ENCODE measurements around the gene GUCY2D. TPM values are rescaled to one million over a fixed set of nuclear protein-coding genes. Genes with fewer than 3 reads are reported as not detected.

The GUCY2D gene
- total RNA-seq, 2 experiments from 2014 or later = not detected

DNA sequence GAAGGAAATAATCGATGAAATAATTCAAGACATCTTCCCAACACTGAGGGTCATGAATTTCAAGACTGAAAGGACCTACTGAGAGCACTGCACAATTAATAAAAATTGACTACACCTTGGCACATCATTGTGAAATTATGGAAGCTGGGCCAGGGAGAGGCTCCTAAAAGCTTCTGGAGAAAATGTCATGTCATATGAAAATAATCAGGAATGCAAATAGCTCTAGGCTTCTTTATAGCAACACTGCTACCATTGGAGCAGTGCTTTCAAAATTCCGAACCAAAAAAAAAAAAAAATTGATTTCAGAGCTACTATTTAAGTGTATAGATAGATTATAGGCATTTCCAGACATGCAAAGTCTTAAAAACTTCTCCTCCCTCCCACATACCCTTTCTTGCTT lies 30.0 kb downstream of the GUCY2D start:
- ChIA-PET CTCF (ENCODE audit: unreplicated experiment) (no interaction called here), POLR2A (no interaction called here)
- intact Hi-C loops (cut with micrococcal nuclease; ENCODE audit: unreplicated experiment) = no loop called here

DNA sequence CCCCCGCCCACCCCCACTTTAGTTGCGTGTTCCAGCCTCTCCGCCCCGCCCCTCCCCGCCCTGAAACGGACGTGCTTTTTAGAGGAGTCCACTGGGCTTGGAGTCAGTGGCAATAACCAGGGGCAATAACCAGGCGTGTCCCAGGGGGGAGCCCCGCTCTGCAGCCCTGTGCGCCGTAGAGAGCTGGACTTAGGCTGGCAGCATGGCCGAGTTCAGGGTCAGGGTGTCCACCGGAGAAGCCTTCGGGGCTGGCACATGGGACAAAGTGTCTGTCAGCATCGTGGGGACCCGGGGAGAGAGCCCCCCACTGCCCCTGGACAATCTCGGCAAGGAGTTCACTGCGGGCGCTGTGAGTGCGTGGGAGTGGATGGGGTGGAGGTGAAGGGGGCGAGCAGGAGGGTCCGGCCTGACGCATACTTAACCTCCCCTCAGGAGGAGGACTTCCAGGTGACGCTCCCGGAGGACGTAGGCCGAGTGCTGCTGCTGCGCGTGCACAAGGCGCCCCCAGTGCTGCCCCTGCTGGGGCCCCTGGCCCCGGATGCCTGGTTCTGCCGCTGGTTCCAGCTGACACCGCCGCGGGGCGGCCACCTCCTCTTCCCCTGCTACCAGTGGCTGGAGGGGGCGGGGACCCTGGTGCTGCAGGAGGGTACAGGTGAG lies 36.7 kb downstream of the GUCY2D start, which contains the start of gene ALOX15B:
Gene ALOX15B, plus strand, starts transcription at position 106 of the 657 bp plus-strand sequence. Its CDS starts 97 bp downstream, at position 203.
- no peak within 1 kb of the TSS for H2AFZ ChIP-seq (ENCODE audit: low read length)
- no peaks in the 10 kb centered on the region for H3K79me2 ChIP-seq (ENCODE audit: insufficient read depth, low read depth, low read length)
- H3K9me3 ChIP-seq (ENCODE audit: low read length) = no peaks in the 10 kb centered on the region
- BruUV-seq (replicated peaks) = no TSS peak
- no peak within 1 kb of the TSS for H3K4me3 ChIP-seq (ENCODE audit: low read depth, low read length, poor library complexity, severe bottlenecking)
- intact Hi-C loops (cut with micrococcal nuclease; ENCODE audit: unreplicated experiment) = no loop called here
- ChIA-PET CTCF (ENCODE audit: unreplicated experiment) (interaction anchor here (0.9 kb wide), 1 partner anchor 106 kb away, joined by 3 read pairs; no protein-coding TSS in a partner anchor), POLR2A (no interaction called here)
- DNase-seq (ENCODE audit: low spot score) = no peak
- H3K4me2 ChIP-seq (ENCODE audit: low read length) = no peak within 1 kb of the TSS
- no peak within 1 kb of the TSS for H3K27ac ChIP-seq (ENCODE audit: low read depth, low read length, poor library complexity, severe bottlenecking)
- TF ChIP-seq CTCF (conservative IDR thresholded peaks at IDR 0.05; ENCODE audit: low read length) = no peak
- no peak for TF ChIP-seq EZH2phosphoT487 (IDR thresholded peaks at IDR 0.05; ENCODE audit: borderline replicate concordance, low read depth, low read length)
- no peaks in the 10 kb centered on the region for H4K20me1 ChIP-seq (ENCODE audit: insufficient read depth, low read length)
- H3K4me1 ChIP-seq (ENCODE audit: insufficient read depth, low read length, poor library complexity, severe bottlenecking) = no peaks in the 10 kb centered on the region
- H3K36me3 ChIP-seq (ENCODE audit: insufficient read depth, low read length) = no peaks in the 10 kb centered on the region
- no peaks in the 10 kb centered on the region for H3K9me2 ChIP-seq (ENCODE audit: insufficient read depth, low read length)

More for the DNA sequence above, 30.0 kb downstream of the GUCY2D start:
- no peaks in the 10 kb centered on the region for H3K4me1 ChIP-seq (ENCODE audit: insufficient read depth, low read length, poor library complexity, severe bottlenecking)
- TF ChIP-seq EZH2phosphoT487 (IDR thresholded peaks at IDR 0.05; ENCODE audit: borderline replicate concordance, low read depth, low read length) (no peak), CTCF (conservative IDR thresholded peaks at IDR 0.05; ENCODE audit: low read length) (no peak)
- H3K9me3 ChIP-seq (ENCODE audit: low read length) = no peaks in the 10 kb centered on the region
- H3K79me2 ChIP-seq (ENCODE audit: insufficient read depth, low read depth, low read length) = no peaks in the 10 kb centered on the region
- no peak for DNase-seq (ENCODE audit: low spot score)
- H3K36me3 ChIP-seq (ENCODE audit: insufficient read depth, low read length) = no peaks in the 10 kb centered on the region
- no TSS peak for BruUV-seq (replicated peaks)
- H4K20me1 ChIP-seq (ENCODE audit: insufficient read depth, low read length) = no peaks in the 10 kb centered on the region
- H3K27ac ChIP-seq (ENCODE audit: low read depth, low read length, poor library complexity, severe bottlenecking) = no peak overlapping the region
- H3K4me3 ChIP-seq (ENCODE audit: low read depth, low read length, poor library complexity, severe bottlenecking) = no peak overlapping the region
- H3K9me2 ChIP-seq (ENCODE audit: insufficient read depth, low read length) = no peaks in the 10 kb centered on the region
- no peak overlapping the region for H2AFZ ChIP-seq (ENCODE audit: low read length)
- no peak overlapping the region for H3K4me2 ChIP-seq (ENCODE audit: low read length)

DNA sequence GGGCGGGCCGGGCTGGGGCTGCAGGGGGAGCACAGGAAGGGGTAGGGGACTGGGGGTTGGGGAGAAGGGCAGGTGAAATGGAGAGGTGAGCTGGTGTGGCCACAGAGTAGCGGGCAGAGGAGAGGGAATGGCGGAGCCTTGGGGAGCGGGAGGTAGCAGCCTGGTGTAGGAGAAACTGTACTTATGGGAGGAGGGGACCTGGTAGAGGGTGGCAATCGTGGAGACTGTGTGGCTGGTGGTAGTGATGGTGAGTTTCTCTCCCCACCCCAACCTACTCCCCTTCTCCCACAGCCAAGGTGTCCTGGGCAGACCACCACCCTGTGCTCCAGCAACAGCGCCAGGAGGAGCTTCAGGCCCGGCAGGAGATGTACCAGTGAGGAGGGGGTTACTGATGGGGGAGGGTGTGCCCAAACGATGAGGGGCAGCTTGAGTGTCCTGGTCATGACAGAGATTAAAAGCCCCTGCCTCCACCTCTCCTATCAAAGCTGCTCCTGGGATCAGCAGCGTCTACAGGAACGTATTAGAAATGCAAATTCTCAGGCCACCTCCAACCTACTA lies 37.3 kb downstream of the GUCY2D start:
- ChIA-PET CTCF (ENCODE audit: unreplicated experiment) (interaction anchor here (0.9 kb wide), 1 partner anchor 107 kb away, joined by 3 read pairs; no protein-coding TSS in a partner anchor), POLR2A (no interaction called here)
- Histone ChIP-seq H3K36me3 (ENCODE audit: insufficient read depth, low read length) (no peaks in the 10 kb centered on the region), H3K4me2 (ENCODE audit: low read length) (no peak overlapping the region), H3K9me2 (ENCODE audit: insufficient read depth, low read length) (no peaks in the 10 kb centered on the region), H3K27ac (ENCODE audit: low read depth, low read length, poor library complexity, severe bottlenecking) (no peak overlapping the region), H3K4me1 (ENCODE audit: insufficient read depth, low read length, poor library complexity, severe bottlenecking) (no peaks in the 10 kb centered on the region), H3K4me3 (ENCODE audit: low read depth, low read length, poor library complexity, severe bottlenecking) (no peak overlapping the region), H2AFZ (ENCODE audit: low read length) (no peak overlapping the region), H3K9me3 (ENCODE audit: low read length) (no peaks in the 10 kb centered on the region), H3K79me2 (ENCODE audit: insufficient read depth, low read depth, low read length) (no peaks in the 10 kb centered on the region), H4K20me1 (ENCODE audit: insufficient read depth, low read length) (no peaks in the 10 kb centered on the region)
- no peak for DNase-seq (ENCODE audit: low spot score)
- no peak for TF ChIP-seq CTCF (conservative IDR thresholded peaks at IDR 0.05; ENCODE audit: low read length)
- TF ChIP-seq EZH2phosphoT487 (IDR thresholded peaks at IDR 0.05; ENCODE audit: borderline replicate concordance, low read depth, low read length) = no peak
- intact Hi-C loops (cut with micrococcal nuclease; ENCODE audit: unreplicated experiment) = loop anchor here (5.0 to 10.0 kb wide), 2 partner anchors 215 to 297 kb away; no protein-coding TSS in a partner anchor
- no TSS peak for BruUV-seq (replicated peaks)

Measured in OCI-LY7 (cell line).